ENCODE results near the gene AGK.
A peak's percentile ranks its signal among the peaks of the same experiment; 100 is the strongest.
"Not testable (repeated sequence)": the region's sequence is repeated elsewhere in the genome, so short reads cannot be mapped to it uniquely, and the experiment has no call there.

AGK gene

GRCh38 chr7:141647701-141648100 lies 96.5 kb downstream of the AGK start:
- not testable (repeated sequence) for DNase-seq (ENCODE audit: low read depth in 2 of 2)

GRCh38 chr7:141648276-141649114 lies 97.3 kb downstream of the AGK start:
- DNase-seq (ENCODE audit: low read depth in 2 of 2) = no peak

GRCh38 chr7:141649137-141649864 lies 98.1 kb downstream of the AGK start:
- no peak for DNase-seq (ENCODE audit: low read depth in 2 of 2)

GRCh38 chr7:141649865-141650634 lies 98.8 kb downstream of the AGK start:
- DNase-seq (ENCODE audit: low read depth in 2 of 2) = no peak

GRCh38 chr7:141651417-141651816 lies 100.2 kb downstream of the AGK start:
- DNase-seq (ENCODE audit: low read depth in 2 of 2) = no peak

GRCh38 chr7:141652691-141653090 lies 101.5 kb downstream of the AGK start:
- DNase-seq (ENCODE audit: low read depth in 2 of 2) = no peak

GRCh38 chr7:141654551-141654950 lies 103.3 kb downstream of the AGK start:
- peak; percentile 12 to 27 for DNase-seq (ENCODE audit: low read depth in 2 of 2)

- DNase-seq (ENCODE audit: low read depth in 2 of 2) = no peak
These were observed 108.3 kb downstream of the AGK start for GRCh38 chr7:141659501-141659900.

- DNase-seq (ENCODE audit: low read depth in 2 of 2) = no peak
These were observed 109.0 kb downstream of the AGK start for GRCh38 chr7:141660259-141660658.

GRCh38 chr7:141663081-141663849 lies 112.1 kb downstream of the AGK start:
- no peak for DNase-seq (ENCODE audit: low read depth in 2 of 2)

GRCh38 chr7:141664450-141664849 lies 113.2 kb downstream of the AGK start:
- DNase-seq (ENCODE audit: low read depth in 2 of 2) = no peak

GRCh38 chr7:141665208-141666035 lies 114.2 kb downstream of the AGK start:
- DNase-seq (ENCODE audit: low read depth in 2 of 2) = no peak

- DNase-seq (ENCODE audit: low read depth in 2 of 2) = no peak
These were observed 114.9 kb downstream of the AGK start for GRCh38 chr7:141666071-141666470.

- no peak for DNase-seq (ENCODE audit: low read depth in 2 of 2)
These were observed 117.6 kb downstream of the AGK start for GRCh38 chr7:141668853-141669252.

- no peak for DNase-seq (ENCODE audit: low read depth in 2 of 2)
These were observed 120.7 kb downstream of the AGK start for GRCh38 chr7:141671705-141672496.

- DNase-seq (ENCODE audit: low read depth in 2 of 2) = no peak
These were observed 122.1 kb downstream of the AGK start for GRCh38 chr7:141673346-141673745.

GRCh38 chr7:141674171-141674671 lies 123.0 kb downstream of the AGK start:
- no peak for DNase-seq (ENCODE audit: low read depth in 2 of 2)

GRCh38 chr7:141674702-141675101 lies 123.5 kb downstream of the AGK start:
- no peak for DNase-seq (ENCODE audit: low read depth in 2 of 2)

GRCh38 chr7:141675436-141676215 lies 124.4 kb downstream of the AGK start:
- DNase-seq (ENCODE audit: low read depth in 2 of 2) = no peak

Measured in stimulated activated CD8-positive, alpha-beta memory T cell treated with anti-CD3 and anti-CD28 coated beads, Interleukin-7, amount 100 ng/mL, for 4 hours (primary cell).